GM12878 (cell line): Measurements from ENCODE around the gene CHMP4A. TPM values are rescaled to one million over a fixed set of nuclear protein-coding genes. Genes with fewer than 3 reads are reported as not detected.

ENCODE experiments used
- ATAC-seq: fragments of 200-7000 bp; cut with Tn5 transposase; 3 replicates; pipeline ENCODE4 v1.9.1; 2020; ENCODE audit warnings: mild to moderate bottlenecking, moderate library complexity
- BruUV-seq: library from RNA; stranded (reverse); fragments of 400-500 nt; replicated peaks from 2 replicates; lab custom pipeline; 2021; lab: Mats Ljungman, UMichigan
- CTCF ChIA-PET: fragments of 300-600 bp; sonication (Branson Sonifier 250); formaldehyde crosslinking; extraction: SDS; loops from one replicate; lab custom pipeline; 2021; ENCODE audit warnings: inconsistent platforms; lab: Yijun Ruan, JAX
- POLR2A ChIA-PET: fragments of 350-600 bp; formaldehyde crosslinking; extraction: SDS; loops from one replicate; lab custom pipeline; 2021; ENCODE audit warnings: inconsistent platforms; lab: Charles Lee
- RAD21 ChIA-PET: fragments of 300-600 bp; sonication (Branson Sonifier 250); formaldehyde crosslinking; loops from one replicate; lab custom pipeline; 2023; ENCODE audit warnings: antibody characterized with exemption; ENCODE audit not compliant: unreplicated experiment; lab: Charles Lee
- SMC1A ChIA-PET: fragments of 300-600 bp; sonication (Branson Sonifier 250); formaldehyde crosslinking; loops from one replicate; lab custom pipeline; 2023; ENCODE audit not compliant: unreplicated experiment, uncharacterized antibody; lab: Charles Lee
- DNase-seq: peaks from one replicate; pipeline ENCODE4 v3.0.0-alpha.2; 2011; ENCODE audit warnings: low read depth, low spot score
- FAIRE-seq: peaks from 3 replicates; lab custom pipeline; 2011; peaks lifted over from hg19 to GRCh38; lab: Jason Lieb, UNC
- H2AFZ ChIP-seq: 2 replicates; pipeline ENCODE4 v1.6.0; 2011; ENCODE audit warnings: low read depth, low read length, control low read depth; ENCODE audit not compliant: control insufficient read depth
- H3K27ac ChIP-seq: 2 replicates; pipeline ENCODE4 v1.5.1; 2011; ENCODE audit warnings: control low read depth; ENCODE audit not compliant: control insufficient read depth, insufficient read depth
- H3K27me3 ChIP-seq, 2 experiments: replicated peaks in 1 of 2; 2 replicates each; pipeline versions ENCODE4 v1.6.0 to v1.6.1; 2011; ENCODE audit warnings: low read length in 1 of 2; ENCODE audit not compliant: control insufficient read depth in 2 of 2, insufficient read depth in 2 of 2
- H3K36me3 ChIP-seq, 2 experiments: 2 replicates each; pipeline ENCODE4 v1.5.1; 2011; ENCODE audit warnings: low read length in 1 of 2; ENCODE audit not compliant: control insufficient read depth in 2 of 2, insufficient read depth in 2 of 2
- H3K4me1 ChIP-seq: 2 replicates; pipeline ENCODE4 v1.6.1; 2011; ENCODE audit warnings: mild to moderate bottlenecking, low read length, moderate library complexity, mixed read lengths; ENCODE audit not compliant: control insufficient read depth, insufficient read depth
- H3K4me2 ChIP-seq: 2 replicates; pipeline ENCODE4 v1.6.0; 2011; ENCODE audit warnings: control low read depth; ENCODE audit not compliant: control insufficient read depth, insufficient read depth
- H3K4me3 ChIP-seq: fragments of 200-600 bp; sonication (generic); 2 replicates; pipeline ENCODE4 v1.5.1; 2016
- H3K79me2 ChIP-seq: 2 replicates; pipeline ENCODE4 v1.6.0; 2011; ENCODE audit warnings: low read length; ENCODE audit not compliant: control insufficient read depth, insufficient read depth
- H3K9ac ChIP-seq: 2 replicates; pipeline ENCODE4 v1.8.0; 2011; ENCODE audit warnings: low read length, control low read depth, mixed read lengths; ENCODE audit not compliant: control insufficient read depth, insufficient read depth
- H3K9me3 ChIP-seq: replicated peaks from 3 replicates; pipeline ENCODE4 v1.5.1; 2011; ENCODE audit warnings: mild to moderate bottlenecking, low read length; ENCODE audit not compliant: control insufficient read depth, insufficient read depth
- H4K20me1 ChIP-seq: 2 replicates; pipeline ENCODE4 v1.6.0; 2011; ENCODE audit not compliant: control insufficient read depth, insufficient read depth
- FOXK2 ChIP-seq: fragments of 450-650 bp; IDR thresholded peaks from 2 replicates; pipeline ENCODE4 v1.6.1; 2017; ENCODE audit warnings: mild to moderate bottlenecking, moderate library complexity
- IKZF1 ChIP-seq: fragments of 450-650 bp; conservative IDR thresholded peaks from 2 replicates; pipeline ENCODE4 v1.6.1; 2017; ENCODE audit warnings: antibody characterized with exemption, mild to moderate bottlenecking
- IKZF2 ChIP-seq, 2 experiments: fragments of 450-650 bp; IDR thresholded peaks; 2 replicates each; pipeline ENCODE4 v1.6.1; 2017; ENCODE audit warnings: mild to moderate bottlenecking in 2 of 2, moderate library complexity in 2 of 2
- MTA3 ChIP-seq: IDR thresholded peaks from 2 replicates; pipeline ENCODE4 v1.6.1; 2012; ENCODE audit warnings: low read length, inconsistent platforms, borderline replicate concordance
- MXI1 ChIP-seq: fragments of 150-350 bp; IDR thresholded peaks from 2 replicates; pipeline ENCODE4 v1.6.1; 2011; ENCODE audit warnings: low read depth, mild to moderate bottlenecking, inconsistent platforms, low read length, improper control_type of control experiment
- SMARCA5 ChIP-seq: fragments of 450-650 bp; IDR thresholded peaks from 2 replicates; pipeline ENCODE4 v1.6.1; 2017; ENCODE audit warnings: mild to moderate bottlenecking
- SUPT20H ChIP-seq: IDR thresholded peaks from 2 replicates; pipeline ENCODE4 v1.6.1; 2011; ENCODE audit warnings: low read depth, mild to moderate bottlenecking, low read length, moderate library complexity, borderline replicate concordance; ENCODE audit not compliant: control insufficient read depth
- SUZ12 ChIP-seq: fragments of 200-600 bp; sonication (generic); IDR thresholded peaks from one replicate; pipeline ENCODE4 v1.6.1; 2018; ENCODE audit warnings: antibody characterized with exemption, mild to moderate bottlenecking; ENCODE audit not compliant: unreplicated experiment
- ZNF622 ChIP-seq: fragments of 450-650 bp; IDR thresholded peaks from 2 replicates; pipeline ENCODE4 v1.6.1; 2017; ENCODE audit warnings: mild to moderate bottlenecking, inconsistent platforms
- WGBS: methylation state at CpG from one replicate; pipeline ENCODE4 v1.1.6; 2016; ENCODE audit warnings: low lambda C conversion rate; ENCODE audit not compliant: insufficient replicate concordance, insufficient coverage; ENCODE audit errors: missing lambda C conversion rate; 5-methylcytosine and 5-hydroxymethylcytosine counted together
- in situ Hi-C: fragments of 300-500 bp; cut with MboI; formaldehyde crosslinking; loops from 9 replicates; pipeline ENCODE4 v1.14.3; 2018; ENCODE audit warnings: mixed read lengths
- intact Hi-C: fragments of 100-400 bp; cut with micrococcal nuclease; formaldehyde crosslinking; loops from one replicate; pipeline ENCODE4 v1.14.2; 2022; ENCODE audit not compliant: unreplicated experiment
- polyA plus RNA-seq, 11 experiments: library from polyadenylated mRNA; depleted of rRNA in 4 of 11; unstranded in 6 of 11; stranded (reverse) in 5 of 11; fragments of >200 nt; fragmentation: Nextera tagmentation in 4 of 11; fragmentation: Illumina TruSeq in 1 of 11; extraction: Ambion mirVana in 4 of 11; extraction: Trizol in 1 of 11; gene quantifications; 1 replicate in 1 of 11; 2 replicates in 10 of 11; pipeline versions ENCODE4 v1.2.1 to v1.2.3, GENCODE V29; 2011 to 2016; ENCODE audit warnings: inconsistent platforms in 2 of 11, missing spikeins in 2 of 11, low read depth in 1 of 11
- total RNA-seq, 4 experiments: library from RNA; depleted of rRNA in 3 of 4; stranded (reverse); fragments of >200 nt in 3 of 4; fragmentation: Illumina TruSeq in 1 of 4; extraction: Trizol in 1 of 4; gene quantifications; 2 replicates each; pipeline versions ENCODE4 v1.2.1 to v1.2.3, GENCODE V29; 2013 to 2021
- TF ChIP-seq, protein P1 (sequence below): fragments of 450-650 bp; IDR thresholded peaks from 2 replicates; pipeline ENCODE4 v1.6.1; 2018; ENCODE audit warnings: mild to moderate bottlenecking, low read depth, moderate library complexity; ENCODE audit not compliant: partially characterized antibody
- TF ChIP-seq, protein P2 (sequence below): IDR thresholded peaks from 2 replicates; pipeline ENCODE4 v1.6.1; 2011; ENCODE audit warnings: borderline replicate concordance, low read depth, mild to moderate bottlenecking, moderate library complexity, low read length; ENCODE audit not compliant: insufficient read depth, poor library complexity, severe bottlenecking
- TF ChIP-seq, protein P3 (sequence below): IDR thresholded peaks from 2 replicates; pipeline ENCODE4 v1.6.1; 2011; ENCODE audit warnings: low read depth, low read length, improper control_type of control experiment, borderline replicate concordance

CHMP4A gene
- total and polyA plus RNA-seq, 10 of the 15 experiments (the other 5 are each of a cell fraction or from before 2014, with no cell fraction given), result 35.5 to 151 (median 84.7) TPM

DNA sequence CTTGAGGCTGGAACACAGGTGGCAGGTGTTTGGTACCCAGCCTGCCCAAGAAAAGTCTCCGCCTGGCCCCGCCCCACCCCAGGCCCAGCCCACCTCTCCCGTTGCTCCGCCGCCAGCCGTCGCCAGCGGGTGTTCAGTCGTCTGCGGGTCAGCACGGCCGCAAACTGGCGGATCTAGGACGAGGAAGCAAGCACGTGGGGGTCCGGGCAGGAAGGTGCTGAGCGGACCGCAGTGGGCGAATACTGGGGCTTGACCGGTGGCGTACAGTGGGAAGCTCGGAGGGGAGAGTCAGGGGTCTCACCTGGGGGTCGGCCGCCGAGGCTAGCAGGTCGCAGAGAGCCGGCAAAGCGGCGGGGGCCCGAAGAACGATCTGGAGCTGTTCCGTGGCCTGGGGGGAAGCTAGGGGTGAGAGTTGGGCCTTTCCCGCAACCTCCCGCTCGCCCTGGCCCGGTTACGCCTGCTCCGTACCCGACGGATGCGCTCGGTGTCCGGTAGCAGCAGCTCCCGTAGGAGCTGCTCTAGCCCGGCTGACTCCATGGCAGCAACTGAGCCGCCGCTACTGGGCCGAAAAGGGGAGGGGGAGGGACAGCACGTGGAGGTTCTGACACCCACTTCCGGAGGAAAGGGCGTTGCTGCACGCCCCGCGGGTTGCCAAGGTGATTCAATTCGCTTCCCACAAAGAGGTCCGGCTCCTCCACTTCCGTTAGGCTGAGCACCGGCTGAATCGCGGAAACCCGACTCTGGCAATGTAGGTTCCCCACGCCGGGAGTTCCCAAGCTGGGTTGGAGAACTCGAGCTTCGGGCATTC lies 24.8 kb downstream of the CHMP4A start, which contains the start of gene IPO4:
IPO4 (minus strand) TSS at position 566 of the 808 bp plus-strand sequence; CDS start at position 537, 29 bp downstream.
- peak within 1 kb of the TSS; percentile 69 for H2AFZ ChIP-seq
- peak within 1 kb of the TSS; percentile 34 for H3K27ac ChIP-seq
- FAIRE-seq (peak; percentile 99), ATAC-seq (peak; percentile 94), DNase-seq (peak; percentile 88)
- H3K9ac ChIP-seq, result peak within 1 kb of the TSS; percentile 69
- H3K9me3 ChIP-seq, result no peaks in the 10 kb centered on the region
- ChIA-PET POLR2A (interaction anchor here (0.9 to 3.0 kb wide), 8 partner anchors 13 to 242 kb away, joined by 3 to 28 read pairs (median 6); partner anchors contain the start of genes CHMP4A, CIDEB, IRF9 and PSME1), RAD21 (interaction anchor here (0.6 to 2.8 kb wide), 14 partner anchors 25 to 131 kb away, joined by 3 to 13 read pairs (median 4); partner anchors contain the start of genes CHMP4A, CIDEB, DCAF11 and DHRS1), SMC1A (interaction anchor here (0.9 to 1.6 kb wide), 7 partner anchors 27 to 120 kb away, joined by 3 to 11 read pairs (median 4); partner anchors contain the start of genes CIDEB, DCAF11, IRF9 and NRL), CTCF (interaction anchor here (0.6 to 2.2 kb wide), 8 partner anchors 13 to 1814 kb away, joined by 3 to 9 read pairs (median 6); partner anchors contain the start of genes CHMP4A, CIDEB, IRF9 and TINF2)
- H3K36me3 ChIP-seq, result peaks cover 18 to 19% of the 10 kb centered on the region in 2 experiments
- peak within 1 kb of the TSS; percentile 78 for H3K4me2 ChIP-seq
- 1% methylated on average over 64 of the region's 65 CpGs for WGBS
- H3K4me3 ChIP-seq, result peak within 1 kb of the TSS; percentile 79
- H4K20me1 ChIP-seq, result no peaks in the 10 kb centered on the region
- no TSS peak for BruUV-seq
- peaks cover 22% of the 10 kb centered on the region for H3K79me2 ChIP-seq
- in situ Hi-C loops (no loop called here), intact Hi-C loops (loop anchor here (2.0 kb wide), 1 partner anchor 108 kb away; no protein-coding TSS in a partner anchor)
- no peaks in the 10 kb centered on the region for H3K27me3 ChIP-seq
- 0 out of 2 replicates have a peak, but pooled peaks cover 4% of the 10 kb centered on the region for H3K4me1 ChIP-seq
- TF ChIP-seq, protein P1, sequence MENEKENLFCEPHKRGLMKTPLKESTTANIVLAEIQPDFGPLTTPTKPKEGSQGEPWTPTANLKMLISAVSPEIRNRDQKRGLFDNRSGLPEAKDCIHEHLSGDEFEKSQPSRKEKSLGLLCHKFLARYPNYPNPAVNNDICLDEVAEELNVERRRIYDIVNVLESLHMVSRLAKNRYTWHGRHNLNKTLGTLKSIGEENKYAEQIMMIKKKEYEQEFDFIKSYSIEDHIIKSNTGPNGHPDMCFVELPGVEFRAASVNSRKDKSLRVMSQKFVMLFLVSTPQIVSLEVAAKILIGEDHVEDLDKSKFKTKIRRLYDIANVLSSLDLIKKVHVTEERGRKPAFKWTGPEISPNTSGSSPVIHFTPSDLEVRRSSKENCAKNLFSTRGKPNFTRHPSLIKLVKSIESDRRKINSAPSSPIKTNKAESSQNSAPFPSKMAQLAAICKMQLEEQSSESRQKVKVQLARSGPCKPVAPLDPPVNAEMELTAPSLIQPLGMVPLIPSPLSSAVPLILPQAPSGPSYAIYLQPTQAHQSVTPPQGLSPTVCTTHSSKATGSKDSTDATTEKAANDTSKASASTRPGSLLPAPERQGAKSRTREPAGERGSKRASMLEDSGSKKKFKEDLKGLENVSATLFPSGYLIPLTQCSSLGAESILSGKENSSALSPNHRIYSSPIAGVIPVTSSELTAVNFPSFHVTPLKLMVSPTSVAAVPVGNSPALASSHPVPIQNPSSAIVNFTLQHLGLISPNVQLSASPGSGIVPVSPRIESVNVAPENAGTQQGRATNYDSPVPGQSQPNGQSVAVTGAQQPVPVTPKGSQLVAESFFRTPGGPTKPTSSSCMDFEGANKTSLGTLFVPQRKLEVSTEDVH, result peak; percentile 96
- TF ChIP-seq, protein P2, sequence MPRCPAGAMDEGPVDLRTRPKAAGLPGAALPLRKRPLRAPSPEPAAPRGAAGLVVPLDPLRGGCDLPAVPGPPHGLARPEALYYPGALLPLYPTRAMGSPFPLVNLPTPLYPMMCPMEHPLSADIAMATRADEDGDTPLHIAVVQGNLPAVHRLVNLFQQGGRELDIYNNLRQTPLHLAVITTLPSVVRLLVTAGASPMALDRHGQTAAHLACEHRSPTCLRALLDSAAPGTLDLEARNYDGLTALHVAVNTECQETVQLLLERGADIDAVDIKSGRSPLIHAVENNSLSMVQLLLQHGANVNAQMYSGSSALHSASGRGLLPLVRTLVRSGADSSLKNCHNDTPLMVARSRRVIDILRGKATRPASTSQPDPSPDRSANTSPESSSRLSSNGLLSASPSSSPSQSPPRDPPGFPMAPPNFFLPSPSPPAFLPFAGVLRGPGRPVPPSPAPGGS, result peak; percentile 74
- peak; percentile 62 for TF ChIP-seq FOXK2
- TF ChIP-seq, protein P3, sequence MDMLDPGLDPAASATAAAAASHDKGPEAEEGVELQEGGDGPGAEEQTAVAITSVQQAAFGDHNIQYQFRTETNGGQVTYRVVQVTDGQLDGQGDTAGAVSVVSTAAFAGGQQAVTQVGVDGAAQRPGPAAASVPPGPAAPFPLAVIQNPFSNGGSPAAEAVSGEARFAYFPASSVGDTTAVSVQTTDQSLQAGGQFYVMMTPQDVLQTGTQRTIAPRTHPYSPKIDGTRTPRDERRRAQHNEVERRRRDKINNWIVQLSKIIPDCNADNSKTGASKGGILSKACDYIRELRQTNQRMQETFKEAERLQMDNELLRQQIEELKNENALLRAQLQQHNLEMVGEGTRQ, result peak; percentile 82
- TF ChIP-seq SMARCA5, result 0 out of 2 replicates have a peak, but pooled peaks have one; percentile 46
- no peak for TF ChIP-seq ZNF622
- no peak for TF ChIP-seq MTA3
- no peak; a peak in 1 of 4 replicates for TF ChIP-seq IKZF2 (IDR thresholded peaks at IDR 0.05)
- TF ChIP-seq SUPT20H, result no peak
- peak; percentile 78 for TF ChIP-seq IKZF1
- TF ChIP-seq SUZ12, result no peak
- TF ChIP-seq MXI1, result peak; percentile 100
